Measurements from ENCODE around the gene CHD9NB.

Gene CHD9NB

GRCh38 chr16:53071748-53072301 lies 19.1 kb upstream of the CHD9NB start:
- Histone ChIP-seq H4K12ac (ENCODE audit: low read depth, low read length) (no peak overlapping the region), H2BK5ac (ENCODE audit: low read depth, low read length, poor library complexity) (no peak overlapping the region), H3K79me1 (ENCODE audit: low read length) (no peaks in the 10 kb centered on the region), H3K36me3 (ENCODE audit: control insufficient read depth in 1 of 2, insufficient read depth in 2 of 2, low read length in 2 of 2) (peaks cover 0 to 5% of the 10 kb centered on the region in 2 experiments), H4K8ac (ENCODE audit: low read depth, low read length) (no peak overlapping the region), H3K9ac (ENCODE audit: low read length) (no peak overlapping the region), H3K79me2 (ENCODE audit: control insufficient read depth, insufficient read depth, low read length, poor library complexity) (no peaks in the 10 kb centered on the region), H3K9me3 (ENCODE audit: insufficient read depth, low read depth, low read length) (peaks cover 4% of the 10 kb centered on the region), H3K14ac (ENCODE audit: low read length) (no peak overlapping the region), H3K4me3 (ENCODE audit: low read depth, low read length) (no peak overlapping the region), H3K18ac (ENCODE audit: low read length) (no peak overlapping the region), H2BK120ac (ENCODE audit: insufficient read depth, low read length, poor library complexity) (no peak overlapping the region), H2AK5ac (ENCODE audit: low read length) (no peak overlapping the region), H3K4me2 (ENCODE audit: low read length) (no peak overlapping the region), H3K27ac (ENCODE audit: low read depth, low read length) (peak overlapping the region; percentile 6), H4K91ac (ENCODE audit: low read depth, low read length) (no peak overlapping the region), H3K4me1 (ENCODE audit: control insufficient read depth in 1 of 2, insufficient read depth in 2 of 2, low read length in 2 of 2) (peaks cover 4 to 6% of the 10 kb centered on the region in 2 experiments), H3K4ac (ENCODE audit: low read depth, low read length) (no peak overlapping the region), H2AFZ (ENCODE audit: insufficient read depth, low read length, poor library complexity) (no peak overlapping the region), H3K23ac (ENCODE audit: low read length) (no peak overlapping the region), H3K27me3 (ENCODE audit: insufficient read depth, low read length) (no peaks in the 10 kb centered on the region), H2BK12ac (ENCODE audit: low read length) (no peak overlapping the region)
- no CpG with 5 or more reads among the region's 6 CpGs for WGBS (ENCODE audit: extremely low coverage, insufficient coverage, insufficient read length)
- no peak for DNase-seq

- peaks cover 1% of the 10 kb centered on the region for H3K79me2 ChIP-seq (ENCODE audit: control insufficient read depth, insufficient read depth, low read length, poor library complexity)
- no peak overlapping the region for H2BK12ac ChIP-seq (ENCODE audit: low read length)
- peaks cover 4 to 6% of the 10 kb centered on the region in 2 experiments for H3K4me1 ChIP-seq (ENCODE audit: control insufficient read depth in 1 of 2, insufficient read depth in 2 of 2, low read length in 2 of 2)
- H4K8ac ChIP-seq (ENCODE audit: low read depth, low read length), result no peak overlapping the region
- no peak for DNase-seq
- H3K4ac ChIP-seq (ENCODE audit: low read depth, low read length), result no peak overlapping the region
- H3K27me3 ChIP-seq (ENCODE audit: insufficient read depth, low read length), result no peaks in the 10 kb centered on the region
- H3K23ac ChIP-seq (ENCODE audit: low read length), result no peak overlapping the region
- H4K12ac ChIP-seq (ENCODE audit: low read depth, low read length), result no peak overlapping the region
- H2BK5ac ChIP-seq (ENCODE audit: low read depth, low read length, poor library complexity), result no peak overlapping the region
- peaks cover 0 to 5% of the 10 kb centered on the region in 2 experiments for H3K36me3 ChIP-seq (ENCODE audit: control insufficient read depth in 1 of 2, insufficient read depth in 2 of 2, low read length in 2 of 2)
- H3K9ac ChIP-seq (ENCODE audit: low read length), result no peak overlapping the region
- no peak overlapping the region for H3K18ac ChIP-seq (ENCODE audit: low read length)
- no peak overlapping the region for H3K4me3 ChIP-seq (ENCODE audit: low read depth, low read length)
- H2AFZ ChIP-seq (ENCODE audit: insufficient read depth, low read length, poor library complexity), result no peak overlapping the region
- H3K14ac ChIP-seq (ENCODE audit: low read length), result no peak overlapping the region
- no peak overlapping the region for H3K4me2 ChIP-seq (ENCODE audit: low read length)
- H3K9me3 ChIP-seq (ENCODE audit: insufficient read depth, low read depth, low read length), result peaks cover 3% of the 10 kb centered on the region
- no peak overlapping the region for H3K27ac ChIP-seq (ENCODE audit: low read depth, low read length)
- no peak overlapping the region for H2BK120ac ChIP-seq (ENCODE audit: insufficient read depth, low read length, poor library complexity)
- WGBS (ENCODE audit: extremely low coverage, insufficient coverage, insufficient read length), result no CpG with 5 or more reads among the region's 2 CpGs
- no peak overlapping the region for H4K91ac ChIP-seq (ENCODE audit: low read depth, low read length)
- H2AK5ac ChIP-seq (ENCODE audit: low read length), result no peak overlapping the region
- no peaks in the 10 kb centered on the region for H3K79me1 ChIP-seq (ENCODE audit: low read length)
Observed at GRCh38 chr16:53069772-53070171, 17.1 kb upstream of the CHD9NB start.

GRCh38 chr16:53068423-53068833 lies 15.7 kb upstream of the CHD9NB start:
- Histone ChIP-seq H4K91ac (ENCODE audit: low read depth, low read length) (no peak overlapping the region), H3K27ac (ENCODE audit: low read depth, low read length) (no peak overlapping the region), H2BK12ac (ENCODE audit: low read length) (no peak overlapping the region), H2BK120ac (ENCODE audit: insufficient read depth, low read length, poor library complexity) (no peak overlapping the region), H3K18ac (ENCODE audit: low read length) (no peak overlapping the region), H2AK5ac (ENCODE audit: low read length) (no peak overlapping the region), H3K4me2 (ENCODE audit: low read length) (no peak overlapping the region), H3K27me3 (ENCODE audit: insufficient read depth, low read length) (no peaks in the 10 kb centered on the region), H3K23ac (ENCODE audit: low read length) (no peak overlapping the region), H3K4me1 (ENCODE audit: control insufficient read depth in 1 of 2, insufficient read depth in 2 of 2, low read length in 2 of 2) (peaks cover 4 to 6% of the 10 kb centered on the region in 2 experiments), H3K36me3 (ENCODE audit: control insufficient read depth in 1 of 2, insufficient read depth in 2 of 2, low read length in 2 of 2) (peaks cover 0 to 5% of the 10 kb centered on the region in 2 experiments), H4K8ac (ENCODE audit: low read depth, low read length) (no peak overlapping the region), H3K4ac (ENCODE audit: low read depth, low read length) (no peak overlapping the region), H3K79me1 (ENCODE audit: low read length) (no peaks in the 10 kb centered on the region), H4K12ac (ENCODE audit: low read depth, low read length) (no peak overlapping the region), H2AFZ (ENCODE audit: insufficient read depth, low read length, poor library complexity) (no peak overlapping the region), H2BK5ac (ENCODE audit: low read depth, low read length, poor library complexity) (no peak overlapping the region), H3K4me3 (ENCODE audit: low read depth, low read length) (no peak overlapping the region), H3K79me2 (ENCODE audit: control insufficient read depth, insufficient read depth, low read length, poor library complexity) (peaks cover 1% of the 10 kb centered on the region), H3K9ac (ENCODE audit: low read length) (no peak overlapping the region), H3K9me3 (ENCODE audit: insufficient read depth, low read depth, low read length) (no peaks in the 10 kb centered on the region), H3K14ac (ENCODE audit: low read length) (no peak overlapping the region)
- no CpG with 5 or more reads among the region's 4 CpGs for WGBS (ENCODE audit: extremely low coverage, insufficient coverage, insufficient read length)
- DNase-seq, result no peak

GRCh38 chr16:53067675-53068074 lies 15.0 kb upstream of the CHD9NB start:
- H3K79me2 ChIP-seq (ENCODE audit: control insufficient read depth, insufficient read depth, low read length, poor library complexity), result peaks cover 1% of the 10 kb centered on the region
- H3K4me1 ChIP-seq (ENCODE audit: control insufficient read depth in 1 of 2, insufficient read depth in 2 of 2, low read length in 2 of 2), result peaks cover 4 to 6% of the 10 kb centered on the region in 2 experiments
- no peak overlapping the region for H2BK5ac ChIP-seq (ENCODE audit: low read depth, low read length, poor library complexity)
- H3K27me3 ChIP-seq (ENCODE audit: insufficient read depth, low read length), result no peaks in the 10 kb centered on the region
- H4K91ac ChIP-seq (ENCODE audit: low read depth, low read length), result no peak overlapping the region
- no peak overlapping the region for H2AFZ ChIP-seq (ENCODE audit: insufficient read depth, low read length, poor library complexity)
- no peak overlapping the region for H3K27ac ChIP-seq (ENCODE audit: low read depth, low read length)
- no peak overlapping the region for H3K4ac ChIP-seq (ENCODE audit: low read depth, low read length)
- H4K8ac ChIP-seq (ENCODE audit: low read depth, low read length), result no peak overlapping the region
- no peaks in the 10 kb centered on the region for H3K9me3 ChIP-seq (ENCODE audit: insufficient read depth, low read depth, low read length)
- no CpG with 5 or more reads among the region's 2 CpGs for WGBS (ENCODE audit: extremely low coverage, insufficient coverage, insufficient read length)
- no peak overlapping the region for H3K23ac ChIP-seq (ENCODE audit: low read length)
- H3K79me1 ChIP-seq (ENCODE audit: low read length), result no peaks in the 10 kb centered on the region
- H3K18ac ChIP-seq (ENCODE audit: low read length), result no peak overlapping the region
- H2BK12ac ChIP-seq (ENCODE audit: low read length), result no peak overlapping the region
- H3K4me3 ChIP-seq (ENCODE audit: low read depth, low read length), result no peak overlapping the region
- H3K9ac ChIP-seq (ENCODE audit: low read length), result no peak overlapping the region
- H2BK120ac ChIP-seq (ENCODE audit: insufficient read depth, low read length, poor library complexity), result no peak overlapping the region
- no peak overlapping the region for H4K12ac ChIP-seq (ENCODE audit: low read depth, low read length)
- H3K4me2 ChIP-seq (ENCODE audit: low read length), result no peak overlapping the region
- no peak overlapping the region for H2AK5ac ChIP-seq (ENCODE audit: low read length)
- no peak for DNase-seq
- no peak overlapping the region for H3K14ac ChIP-seq (ENCODE audit: low read length)
- peaks cover 0 to 5% of the 10 kb centered on the region in 2 experiments for H3K36me3 ChIP-seq (ENCODE audit: control insufficient read depth in 1 of 2, insufficient read depth in 2 of 2, low read length in 2 of 2)
